ENCODE measurements around the gene MRPL19. TPM values are rescaled to one million over a fixed set of nuclear protein-coding genes. Genes with fewer than 3 reads are reported as not detected.

Gene MRPL19
- polyA plus RNA-seq, 3 donors, result 4.5 to 25.0 (median 25.0) TPM

GRCh38 chr2:75621228-75621627, 25.4 kb upstream of the MRPL19 start:
- H3K36me3 Mint-ChIP-seq, result no peaks in the 10 kb centered on the region
- H3K4me1 Mint-ChIP-seq, result no peaks in the 10 kb centered on the region
- DNase-seq, result no peak
- no peaks in the 10 kb centered on the region for H3K36me3 ChIP-seq (replicated peaks in 1 of 2; ENCODE audit: control insufficient read depth in 1 of 2, insufficient read depth in 2 of 2, low read length in 2 of 2)
- H4K20me1 ChIP-seq (ENCODE audit: insufficient read depth, low read length), result no peaks in the 10 kb centered on the region
- no peaks in the 10 kb centered on the region for H3K4me1 ChIP-seq (ENCODE audit: control insufficient read depth in 1 of 2, insufficient read depth in 2 of 2, low read length in 2 of 2)
- no peak overlapping the region for H3K9ac ChIP-seq (ENCODE audit: insufficient read depth, low read length, poor library complexity, severe bottlenecking)
- intact Hi-C loops (cut with micrococcal nuclease), result no loop called here
- no peaks in the 10 kb centered on the region for H3K9me3 ChIP-seq (replicated peaks in 1 of 2; ENCODE audit: control insufficient read depth in 1 of 2, insufficient read depth in 1 of 2, low read length in 2 of 2)
- peaks cover 0 to 3% (median 0%) of the 10 kb centered on the region in 7 donors for H3K9me3 Mint-ChIP-seq
- no peak overlapping the region for H3K4me3 ChIP-seq (replicated peaks in 1 of 3; ENCODE audit: low read depth in 2 of 3, low read length in 3 of 3)
- no peak for TF ChIP-seq CTCF (IDR thresholded peaks at IDR 0.05)
- H3K4me3 Mint-ChIP-seq, result no peak overlapping the region
- H2AFZ ChIP-seq (ENCODE audit: insufficient read depth, low read depth, low read length, poor library complexity, severe bottlenecking), result no peak overlapping the region
- H3K4me2 ChIP-seq (replicated peaks; ENCODE audit: extremely low read depth, low read length, poor library complexity, severe bottlenecking), result no peak overlapping the region
- WGBS (ENCODE audit: insufficient coverage), result 60% methylated on average over 3 of the region's 4 CpGs
- H3K27ac Mint-ChIP-seq, result no peak overlapping the region
- H3K27ac ChIP-seq (ENCODE audit: low read depth in 1 of 2, low read length in 2 of 2), result no peak overlapping the region
- peaks cover 0 to 2% of the 10 kb centered on the region in 2 donors for H3K27me3 ChIP-seq (ENCODE audit: control insufficient read depth in 2 of 2, insufficient read depth in 2 of 2, low read length in 2 of 2)
- no peaks in the 10 kb centered on the region for H3K79me2 ChIP-seq (ENCODE audit: insufficient read depth, low read length)
- peaks cover 7 to 14% (median 8%) of the 10 kb centered on the region in 3 donors for H3K27me3 Mint-ChIP-seq (ENCODE audit: low read depth in 3 of 3)

GRCh38 chr2:75622500-75622899, 24.1 kb upstream of the MRPL19 start:
- WGBS (ENCODE audit: insufficient coverage), result 43% methylated on average over 1 of the region's 2 CpGs
- H3K27ac Mint-ChIP-seq, result no peak overlapping the region
- TF ChIP-seq CTCF (IDR thresholded peaks at IDR 0.05), result no peak
- H3K27ac ChIP-seq (ENCODE audit: low read depth in 1 of 2, low read length in 2 of 2), result no peak overlapping the region
- H3K36me3 ChIP-seq (replicated peaks in 1 of 2; ENCODE audit: control insufficient read depth in 1 of 2, insufficient read depth in 2 of 2, low read length in 2 of 2), result no peaks in the 10 kb centered on the region
- H3K4me1 Mint-ChIP-seq, result no peaks in the 10 kb centered on the region
- no peaks in the 10 kb centered on the region for H3K36me3 Mint-ChIP-seq
- no peak overlapping the region for H2AFZ ChIP-seq (ENCODE audit: insufficient read depth, low read depth, low read length, poor library complexity, severe bottlenecking)
- no peaks in the 10 kb centered on the region for H3K4me1 ChIP-seq (ENCODE audit: control insufficient read depth in 1 of 2, insufficient read depth in 2 of 2, low read length in 2 of 2)
- H3K9me3 ChIP-seq (replicated peaks in 1 of 2; ENCODE audit: control insufficient read depth in 1 of 2, insufficient read depth in 1 of 2, low read length in 2 of 2), result no peaks in the 10 kb centered on the region
- no peak overlapping the region for H3K4me3 ChIP-seq (replicated peaks in 1 of 3; ENCODE audit: low read depth in 2 of 3, low read length in 3 of 3)
- DNase-seq, result no peak
- peaks cover 9 to 10% (median 10%) of the 10 kb centered on the region in 3 donors for H3K27me3 Mint-ChIP-seq (ENCODE audit: low read depth in 3 of 3)
- H3K79me2 ChIP-seq (ENCODE audit: insufficient read depth, low read length), result no peaks in the 10 kb centered on the region
- peaks cover 0 to 2% of the 10 kb centered on the region in 2 donors for H3K27me3 ChIP-seq (ENCODE audit: control insufficient read depth in 2 of 2, insufficient read depth in 2 of 2, low read length in 2 of 2)
- H3K4me3 Mint-ChIP-seq, result no peak overlapping the region
- H3K9me3 Mint-ChIP-seq, result peaks cover 0 to 3% (median 0%) of the 10 kb centered on the region in 7 donors
- intact Hi-C loops (cut with micrococcal nuclease), result no loop called here
- no peaks in the 10 kb centered on the region for H4K20me1 ChIP-seq (ENCODE audit: insufficient read depth, low read length)
- H3K9ac ChIP-seq (ENCODE audit: insufficient read depth, low read length, poor library complexity, severe bottlenecking), result no peak overlapping the region
- H3K4me2 ChIP-seq (replicated peaks; ENCODE audit: extremely low read depth, low read length, poor library complexity, severe bottlenecking), result no peak overlapping the region

Measured in CD14-positive monocyte (primary cell).